ENCODE results near the gene SHC2.

DNA sequence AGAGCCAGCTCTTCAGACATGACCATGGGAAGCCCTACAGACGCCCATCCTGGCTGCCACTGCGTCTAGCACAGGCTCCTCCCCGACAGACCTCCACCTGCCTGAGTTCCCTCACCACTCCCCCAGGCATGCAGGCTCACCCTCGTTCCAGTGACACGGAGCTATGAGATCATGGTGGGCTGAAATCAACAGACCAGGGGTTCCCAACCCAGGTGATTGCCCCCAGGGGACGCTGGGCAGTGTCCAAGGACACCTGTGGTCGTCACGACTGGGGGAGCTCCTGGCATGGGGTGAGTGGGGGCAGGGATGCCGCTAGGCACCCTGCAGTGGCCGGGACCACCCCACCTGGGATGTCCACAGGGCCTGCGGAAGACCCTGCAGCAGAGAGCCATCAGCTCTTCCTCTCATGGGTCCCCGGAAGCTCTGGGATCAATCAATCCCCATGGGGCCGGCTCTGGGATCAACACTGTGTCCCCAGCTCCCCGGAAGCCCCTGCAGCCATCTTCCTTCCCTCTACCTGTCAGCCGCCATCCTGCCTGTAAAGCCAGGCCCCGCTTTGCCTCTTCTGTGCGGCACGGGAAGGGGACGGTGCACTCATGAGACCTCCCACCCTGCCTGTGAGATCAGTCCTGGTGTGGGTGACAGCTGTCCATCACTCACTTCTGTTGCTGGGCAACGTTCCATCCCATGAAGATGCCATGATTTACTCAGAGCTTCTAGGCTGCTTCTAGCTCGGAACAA lies 22.7 kb upstream of the SHC2 start:
- TF ChIP-seq EZH2phosphoT487 (IDR thresholded peaks at IDR 0.05; ENCODE audit: low read depth, severe bottlenecking, unreplicated experiment) = no peak
- TF ChIP-seq, protein P1, sequence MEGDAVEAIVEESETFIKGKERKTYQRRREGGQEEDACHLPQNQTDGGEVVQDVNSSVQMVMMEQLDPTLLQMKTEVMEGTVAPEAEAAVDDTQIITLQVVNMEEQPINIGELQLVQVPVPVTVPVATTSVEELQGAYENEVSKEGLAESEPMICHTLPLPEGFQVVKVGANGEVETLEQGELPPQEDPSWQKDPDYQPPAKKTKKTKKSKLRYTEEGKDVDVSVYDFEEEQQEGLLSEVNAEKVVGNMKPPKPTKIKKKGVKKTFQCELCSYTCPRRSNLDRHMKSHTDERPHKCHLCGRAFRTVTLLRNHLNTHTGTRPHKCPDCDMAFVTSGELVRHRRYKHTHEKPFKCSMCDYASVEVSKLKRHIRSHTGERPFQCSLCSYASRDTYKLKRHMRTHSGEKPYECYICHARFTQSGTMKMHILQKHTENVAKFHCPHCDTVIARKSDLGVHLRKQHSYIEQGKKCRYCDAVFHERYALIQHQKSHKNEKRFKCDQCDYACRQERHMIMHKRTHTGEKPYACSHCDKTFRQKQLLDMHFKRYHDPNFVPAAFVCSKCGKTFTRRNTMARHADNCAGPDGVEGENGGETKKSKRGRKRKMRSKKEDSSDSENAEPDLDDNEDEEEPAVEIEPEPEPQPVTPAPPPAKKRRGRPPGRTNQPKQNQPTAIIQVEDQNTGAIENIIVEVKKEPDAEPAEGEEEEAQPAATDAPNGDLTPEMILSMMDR (IDR thresholded peaks at IDR 0.05; ENCODE audit: poor library complexity) = no peak
- no peak for TF ChIP-seq EZH2 (IDR thresholded peaks at IDR 0.05; ENCODE audit: borderline replicate concordance)

All from hepatocyte (in vitro differentiated cells).